Memory B cell (primary cell): ENCODE measurements around the gene CACNA1C.

Source experiments
- ATAC-seq: fragments of 150-1000 bp; cut with Tn5 transposase; 2 replicates; pipeline ENCODE4 v1.10.0; 2021; ENCODE audit warnings: low read depth, mild to moderate bottlenecking, moderate library complexity
- DNase-seq, 2 donors: peaks; one replicate each; pipeline ENCODE4 v3.0.0; 2022; ENCODE audit warnings: low spot score in 2 of 2
- H3K27ac Mint-ChIP-seq: one replicate; pipeline ENCODE4 v1.8.0; 2022; ENCODE audit warnings: mild to moderate bottlenecking, moderate library complexity, mixed read lengths
- H3K27me3 Mint-ChIP-seq: one replicate; pipeline ENCODE4 v1.8.0; 2022; ENCODE audit warnings: mixed read lengths
- H3K36me3 Mint-ChIP-seq: one replicate; pipeline ENCODE4 v1.8.0; 2022; ENCODE audit warnings: mild to moderate bottlenecking, mixed read lengths
- H3K4me1 Mint-ChIP-seq: one replicate; pipeline ENCODE4 v1.8.0; 2022; ENCODE audit warnings: mixed read lengths
- H3K4me3 Mint-ChIP-seq: one replicate; pipeline ENCODE4 v1.8.0; 2022; ENCODE audit warnings: mild to moderate bottlenecking, moderate library complexity, mixed read lengths
- H3K9me3 Mint-ChIP-seq: one replicate; pipeline ENCODE4 v1.8.0; 2022; ENCODE audit warnings: mixed read lengths

CACNA1C gene

DNA sequence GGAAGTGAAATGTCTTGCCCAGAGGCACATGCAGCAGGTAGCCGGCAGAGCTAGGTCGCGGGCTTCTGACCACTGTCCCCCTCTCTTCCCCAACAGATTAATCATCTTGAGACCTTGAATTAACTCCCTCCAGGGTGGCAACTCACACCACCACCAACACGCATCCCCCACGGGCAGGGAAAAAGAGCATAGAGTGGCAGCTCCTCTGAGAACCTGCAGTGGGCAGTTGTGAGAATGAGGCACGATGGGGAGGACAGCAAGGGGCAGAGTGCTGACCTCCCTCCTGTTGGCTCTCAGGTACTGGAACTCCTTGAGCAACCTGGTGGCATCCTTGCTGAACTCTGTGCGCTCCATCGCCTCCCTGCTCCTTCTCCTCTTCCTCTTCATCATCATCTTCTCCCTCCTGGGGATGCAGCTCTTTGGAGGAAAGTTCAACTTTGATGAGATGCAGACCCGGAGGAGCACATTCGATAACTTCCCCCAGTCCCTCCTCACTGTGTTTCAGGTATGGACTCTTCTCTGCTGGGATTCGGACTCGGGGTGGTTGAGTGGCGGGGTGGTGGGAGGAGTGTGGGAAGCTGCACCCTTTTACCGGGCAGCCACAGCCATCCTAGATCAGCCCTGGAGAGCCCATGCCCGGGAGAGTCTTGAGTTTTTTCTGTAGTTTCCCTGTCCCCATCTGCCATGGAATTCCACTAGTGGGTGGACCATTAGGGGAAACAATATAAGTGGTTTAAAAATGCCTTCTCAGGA, 528.7 kb downstream of the CACNA1C start:
- Mint-ChIP-seq H3K4me3 (no peak overlapping the region), H3K9me3 (no peaks in the 10 kb centered on the region), H3K36me3 (no peaks in the 10 kb centered on the region), H3K27ac (no peak overlapping the region), H3K27me3 (peaks cover 15% of the 10 kb centered on the region), H3K4me1 (no peaks in the 10 kb centered on the region)
- ATAC-seq (no peak), DNase-seq (no peak)

DNA sequence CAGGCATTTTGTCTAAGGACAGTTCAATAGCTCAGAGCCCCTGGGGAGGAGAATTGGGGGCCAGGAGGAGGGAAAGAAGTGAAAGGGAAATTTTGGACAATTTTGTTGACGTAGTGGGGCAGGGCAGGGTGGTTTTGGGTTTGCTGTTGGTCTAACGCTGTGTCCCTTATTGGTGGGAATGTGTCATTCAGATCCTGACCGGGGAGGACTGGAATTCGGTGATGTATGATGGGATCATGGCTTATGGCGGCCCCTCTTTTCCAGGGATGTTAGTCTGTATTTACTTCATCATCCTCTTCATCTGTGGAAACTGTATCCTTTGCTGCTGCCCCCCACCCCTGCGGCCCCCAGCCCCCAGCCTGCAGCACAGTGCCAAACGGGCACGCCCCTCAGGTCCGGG, 529.8 kb downstream of the CACNA1C start:
- ATAC-seq (no peak), DNase-seq (no peak)
- H3K9me3 Mint-ChIP-seq = no peaks in the 10 kb centered on the region
- H3K27ac Mint-ChIP-seq = no peak overlapping the region
- no peaks in the 10 kb centered on the region for H3K4me1 Mint-ChIP-seq
- peaks cover 16% of the 10 kb centered on the region for H3K27me3 Mint-ChIP-seq
- H3K4me3 Mint-ChIP-seq = no peak overlapping the region
- H3K36me3 Mint-ChIP-seq = no peaks in the 10 kb centered on the region

DNA sequence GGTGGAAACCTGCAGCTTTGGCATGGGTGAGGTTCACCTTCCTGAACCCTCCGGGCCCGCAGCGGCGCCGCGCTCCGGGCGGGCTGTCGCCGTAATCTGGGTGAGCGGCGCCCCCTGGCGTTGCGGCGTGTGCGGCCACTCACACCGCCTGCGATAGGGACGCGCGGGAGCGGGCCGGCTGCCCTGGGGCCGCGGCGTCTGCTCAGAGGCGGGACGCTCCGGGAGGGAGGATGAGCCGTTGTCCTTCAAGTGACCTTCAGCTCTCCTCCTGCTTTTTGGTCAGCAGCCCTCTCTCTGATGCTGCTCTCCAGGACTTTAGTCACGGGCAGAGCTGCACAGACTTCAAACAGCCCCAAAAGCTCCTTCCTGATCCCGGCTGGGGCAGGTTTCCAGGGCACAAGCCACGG, 530.3 kb downstream of the CACNA1C start:
- Mint-ChIP-seq H3K9me3 (no peaks in the 10 kb centered on the region), H3K27me3 (peaks cover 21% of the 10 kb centered on the region), H3K36me3 (no peaks in the 10 kb centered on the region), H3K27ac (no peak overlapping the region), H3K4me1 (no peaks in the 10 kb centered on the region), H3K4me3 (no peak overlapping the region)
- DNase-seq = peak in 1 of 2 donors; percentile 22
- ATAC-seq = peak; percentile 56

DNA sequence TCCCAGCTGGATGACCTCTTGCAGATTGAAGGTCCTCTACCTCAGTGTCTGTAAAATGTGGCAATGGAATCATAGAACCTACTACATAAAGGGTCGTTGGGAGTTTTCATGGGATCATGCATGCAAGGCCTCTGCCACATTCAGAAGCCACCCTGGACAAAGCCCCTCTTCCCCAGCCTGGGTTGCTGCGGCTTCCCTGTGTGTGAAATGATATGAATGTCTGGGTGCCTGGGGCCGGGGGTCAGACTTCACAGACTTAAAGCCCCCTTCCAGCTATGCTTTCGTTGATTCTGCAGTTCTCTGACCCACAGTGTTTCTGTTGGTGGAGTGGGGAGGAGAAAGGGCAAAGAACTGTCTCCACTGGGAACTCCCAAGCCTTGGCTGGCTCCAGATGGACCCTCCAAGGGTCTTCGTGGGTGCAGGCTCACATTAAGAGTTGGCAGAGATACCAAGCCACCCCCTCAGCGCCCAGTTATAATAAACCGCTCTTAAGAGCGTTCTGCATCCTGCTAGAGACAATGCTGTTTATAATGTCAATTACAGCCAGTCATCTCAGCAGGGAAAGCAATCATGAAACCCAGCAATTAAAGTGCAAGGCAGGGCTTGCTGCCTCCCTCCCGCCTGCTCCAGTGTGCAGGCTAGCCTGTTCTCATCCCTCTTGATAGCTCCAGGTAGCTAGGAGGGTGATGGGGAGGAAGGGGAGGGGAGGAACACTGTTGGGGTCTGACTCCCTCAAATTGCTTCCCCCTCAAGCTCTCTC, 531.0 kb downstream of the CACNA1C start:
- ATAC-seq (no peak), DNase-seq (no peak)
- Mint-ChIP-seq H3K9me3 (no peaks in the 10 kb centered on the region), H3K36me3 (no peaks in the 10 kb centered on the region), H3K27me3 (peaks cover 23% of the 10 kb centered on the region), H3K4me3 (no peak overlapping the region), H3K27ac (no peak overlapping the region), H3K4me1 (no peaks in the 10 kb centered on the region)

DNA sequence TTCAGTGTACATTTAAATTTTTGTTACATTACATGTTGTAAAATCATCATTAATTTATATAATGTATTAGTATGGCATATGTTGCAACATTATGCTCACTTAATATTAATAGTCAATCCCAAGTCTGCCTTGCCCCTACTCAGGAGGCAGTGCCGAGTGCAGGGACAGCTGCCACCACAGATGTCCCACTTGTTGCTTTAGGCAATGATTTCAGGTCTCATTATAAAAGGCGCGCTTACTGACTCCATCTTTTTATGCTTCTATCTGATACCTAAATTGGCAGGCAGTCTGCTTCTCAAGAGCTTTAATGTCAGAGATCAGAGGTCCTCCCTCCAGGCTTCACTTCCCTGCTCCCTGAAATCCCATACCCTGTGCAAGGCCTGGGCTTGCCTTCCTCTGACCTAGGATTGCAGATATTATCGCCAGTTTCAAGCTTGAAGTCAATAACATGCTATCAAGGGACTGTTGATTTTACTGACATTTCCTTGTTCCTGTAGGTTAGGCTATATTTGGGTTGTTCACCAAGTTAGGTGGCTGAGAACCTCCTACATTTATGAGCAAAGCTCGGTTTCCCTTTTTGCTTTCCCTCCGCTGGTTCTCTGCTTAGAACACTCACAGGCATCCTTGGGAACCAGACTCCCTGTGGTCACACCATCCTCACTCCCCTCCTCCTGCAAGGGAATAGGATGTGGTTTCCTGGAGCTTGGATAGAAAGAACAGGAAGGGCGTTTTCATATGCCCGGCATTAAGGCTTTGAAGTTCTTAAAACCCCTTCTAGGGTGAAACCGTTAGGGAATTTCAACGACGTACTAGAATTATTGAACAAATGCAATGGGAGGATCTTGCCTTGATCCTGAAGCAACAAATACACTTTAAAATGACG, 533.6 kb downstream of the CACNA1C start:
- no peak for ATAC-seq
- H3K36me3 Mint-ChIP-seq = peaks cover 3% of the 10 kb centered on the region
- H3K9me3 Mint-ChIP-seq = peaks cover 3% of the 10 kb centered on the region
- H3K27ac Mint-ChIP-seq = no peak overlapping the region
- no peaks in the 10 kb centered on the region for H3K4me1 Mint-ChIP-seq
- peaks cover 21% of the 10 kb centered on the region for H3K27me3 Mint-ChIP-seq
- H3K4me3 Mint-ChIP-seq = no peak overlapping the region
- no peak for DNase-seq

DNA sequence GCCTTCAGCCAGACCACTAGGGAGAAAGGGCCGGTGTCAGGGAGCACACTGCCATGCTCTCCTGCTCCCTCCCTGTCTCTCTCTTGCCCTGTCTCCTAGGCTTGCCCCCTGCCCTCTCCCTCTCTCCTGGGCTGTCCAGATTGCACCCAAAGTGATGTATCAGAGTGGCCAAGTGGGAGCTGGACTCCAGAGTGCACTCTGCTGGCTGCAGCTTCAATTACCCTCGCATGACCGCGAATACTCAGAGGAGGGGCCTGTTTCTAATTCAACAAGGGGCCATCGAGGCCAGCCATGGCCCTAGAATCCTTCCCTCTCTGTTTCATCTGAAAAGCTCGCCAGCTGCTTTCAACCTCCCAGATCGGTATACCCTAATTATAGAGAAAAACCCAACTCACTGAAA, 535.6 kb downstream of the CACNA1C start:
- H3K27ac Mint-ChIP-seq = no peak overlapping the region
- no peak for ATAC-seq
- H3K27me3 Mint-ChIP-seq = peaks cover 16% of the 10 kb centered on the region
- H3K36me3 Mint-ChIP-seq = peaks cover 3% of the 10 kb centered on the region
- no peaks in the 10 kb centered on the region for H3K4me1 Mint-ChIP-seq
- no peak overlapping the region for H3K4me3 Mint-ChIP-seq
- no peak for DNase-seq
- H3K9me3 Mint-ChIP-seq = peaks cover 6% of the 10 kb centered on the region

DNA sequence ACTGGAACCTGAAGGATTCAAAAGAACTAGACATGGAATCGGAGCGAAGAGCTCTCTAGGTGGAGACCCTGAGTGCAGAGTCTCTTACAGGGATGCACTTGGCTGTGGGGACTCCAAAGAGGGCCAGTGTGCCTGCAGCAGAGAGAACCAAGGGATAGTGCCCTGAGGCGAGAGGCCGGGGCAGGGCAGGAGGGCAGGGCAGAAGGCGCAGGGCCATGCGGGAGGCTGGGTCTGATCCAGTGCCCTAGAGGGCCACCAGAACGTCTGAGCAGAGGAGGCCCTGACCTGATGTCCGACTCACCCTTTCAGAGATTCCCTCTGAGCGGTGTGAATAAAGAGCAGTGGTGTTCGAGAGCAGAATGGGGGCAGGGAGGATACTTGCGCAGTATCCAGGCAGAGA, 536.6 kb downstream of the CACNA1C start:
- peaks cover 14% of the 10 kb centered on the region for H3K27me3 Mint-ChIP-seq
- no peak for ATAC-seq
- no peak for DNase-seq
- H3K9me3 Mint-ChIP-seq = peaks cover 13% of the 10 kb centered on the region
- H3K4me3 Mint-ChIP-seq = no peak overlapping the region
- H3K4me1 Mint-ChIP-seq = no peaks in the 10 kb centered on the region
- peaks cover 3% of the 10 kb centered on the region for H3K36me3 Mint-ChIP-seq
- no peak overlapping the region for H3K27ac Mint-ChIP-seq

- no peak overlapping the region for H3K4me3 Mint-ChIP-seq
- ATAC-seq (no peak), DNase-seq (no peak)
- H3K4me1 Mint-ChIP-seq = no peaks in the 10 kb centered on the region
- no peak overlapping the region for H3K27ac Mint-ChIP-seq
- peaks cover 3% of the 10 kb centered on the region for H3K36me3 Mint-ChIP-seq
- peaks cover 7% of the 10 kb centered on the region for H3K27me3 Mint-ChIP-seq
- H3K9me3 Mint-ChIP-seq = peaks cover 13% of the 10 kb centered on the region
These were observed 540.3 kb downstream of the CACNA1C start for GRCh38 chr12:2593045-2593444.

DNA sequence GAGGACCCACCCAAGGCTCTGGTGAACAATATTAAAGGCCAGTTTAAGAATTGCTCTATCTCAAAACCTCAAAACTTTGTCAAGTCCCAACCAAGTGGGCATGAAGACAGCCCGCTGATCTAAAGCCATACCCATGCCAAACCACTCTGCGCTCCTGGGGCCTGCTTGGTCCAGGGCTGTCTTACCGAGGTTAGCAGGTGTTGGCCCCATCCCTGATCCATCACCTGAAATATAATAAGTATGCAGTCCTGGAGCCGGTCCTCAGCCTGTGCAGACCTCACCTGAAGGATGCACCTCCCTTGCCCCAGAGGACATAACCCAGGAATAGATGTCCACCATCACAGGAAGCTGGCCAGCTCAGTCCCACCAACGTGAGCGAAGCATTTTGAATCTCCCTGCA, 543.7 kb downstream of the CACNA1C start:
- DNase-seq (no peak), ATAC-seq (no peak)
- H3K27ac Mint-ChIP-seq = no peak overlapping the region
- peaks cover 10% of the 10 kb centered on the region for H3K9me3 Mint-ChIP-seq
- no peaks in the 10 kb centered on the region for H3K4me1 Mint-ChIP-seq
- no peak overlapping the region for H3K4me3 Mint-ChIP-seq
- H3K36me3 Mint-ChIP-seq = peaks cover under 1% of the 10 kb centered on the region
- peaks cover 4% of the 10 kb centered on the region for H3K27me3 Mint-ChIP-seq

- Mint-ChIP-seq H3K36me3 (no peaks in the 10 kb centered on the region), H3K27ac (no peak overlapping the region), H3K9me3 (no peaks in the 10 kb centered on the region), H3K4me3 (no peak overlapping the region), H3K27me3 (peaks cover 22% of the 10 kb centered on the region), H3K4me1 (no peaks in the 10 kb centered on the region)
- DNase-seq (no peak), ATAC-seq (no peak)
These were observed 552.5 kb downstream of the CACNA1C start for GRCh38 chr12:2605301-2605700.

DNA sequence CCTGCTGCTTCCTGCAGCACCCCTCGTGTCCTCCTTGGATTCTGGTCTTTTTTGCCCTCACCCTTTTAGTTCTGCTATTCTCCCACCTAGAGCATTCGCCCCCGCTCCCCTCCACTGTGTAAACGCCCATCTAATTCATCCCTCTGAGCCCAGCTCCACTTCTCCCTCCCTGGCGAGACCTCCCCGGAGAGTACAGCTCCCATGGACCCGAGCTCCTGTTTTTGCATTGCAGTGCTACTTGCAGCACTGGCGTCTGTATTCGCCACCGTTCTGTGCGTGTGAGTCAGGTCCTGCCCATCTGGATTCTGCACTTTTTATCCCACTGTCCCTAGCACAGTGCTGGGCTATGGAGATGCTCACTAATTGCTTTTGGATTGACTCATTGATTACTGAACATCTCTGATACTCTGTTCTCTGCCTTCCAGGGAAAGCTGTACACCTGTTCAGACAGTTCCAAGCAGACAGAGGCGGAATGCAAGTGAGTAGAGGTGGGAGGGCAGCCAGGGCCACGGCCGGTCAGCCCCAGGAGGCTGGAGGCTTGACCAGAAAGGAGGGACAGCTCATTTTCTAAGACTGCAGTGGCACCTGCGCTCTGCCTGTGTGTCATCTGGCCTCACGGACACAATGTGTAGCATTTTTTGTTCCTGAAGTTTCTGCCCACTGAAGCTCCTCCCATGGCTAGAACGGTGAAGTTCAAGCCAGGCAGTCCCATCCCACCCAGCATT, 553.6 kb downstream of the CACNA1C start:
- Mint-ChIP-seq H3K27ac (no peak overlapping the region), H3K9me3 (no peaks in the 10 kb centered on the region), H3K4me1 (no peaks in the 10 kb centered on the region), H3K36me3 (no peaks in the 10 kb centered on the region), H3K27me3 (peaks cover 31% of the 10 kb centered on the region), H3K4me3 (no peak overlapping the region)
- ATAC-seq (no peak), DNase-seq (no peak)

DNA sequence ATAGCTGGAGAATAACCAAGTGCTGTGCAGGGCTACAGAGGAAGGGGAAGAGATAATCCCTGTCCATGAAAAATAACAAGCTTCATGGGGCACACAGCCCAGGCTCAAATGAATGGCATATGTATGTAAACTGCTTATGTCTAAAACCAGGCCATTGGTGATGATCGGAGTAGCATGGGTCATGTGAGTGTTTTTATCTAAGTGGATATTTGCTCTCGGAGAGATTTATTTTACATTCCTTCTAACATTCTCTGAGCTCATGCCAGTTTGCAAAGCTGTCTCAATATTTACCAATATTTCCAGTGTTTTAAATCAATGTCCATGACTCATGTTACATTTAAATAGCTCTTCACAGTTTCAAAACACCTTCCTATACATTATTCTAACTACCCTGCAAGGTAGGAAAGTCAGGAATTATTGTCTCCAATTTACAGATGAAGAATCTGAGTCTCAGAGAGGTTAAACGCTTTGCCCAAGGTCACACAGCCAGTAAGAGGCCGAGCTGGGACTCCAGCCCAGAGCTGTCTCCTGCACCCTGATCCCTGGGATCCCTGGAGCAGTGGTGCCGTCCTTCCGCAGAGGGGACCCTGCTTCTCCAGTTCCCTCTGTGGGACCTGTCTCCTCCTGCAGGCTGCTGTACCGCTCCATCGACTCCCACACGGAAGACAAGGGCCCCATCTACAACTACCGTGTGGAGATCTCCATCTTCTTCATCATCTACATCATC, 555.3 kb downstream of the CACNA1C start:
- H3K27me3 Mint-ChIP-seq = peaks cover 28% of the 10 kb centered on the region
- ATAC-seq (no peak), DNase-seq (no peak)
- no peak overlapping the region for H3K4me3 Mint-ChIP-seq
- H3K36me3 Mint-ChIP-seq = no peaks in the 10 kb centered on the region
- no peaks in the 10 kb centered on the region for H3K9me3 Mint-ChIP-seq
- no peak overlapping the region for H3K27ac Mint-ChIP-seq
- H3K4me1 Mint-ChIP-seq = no peaks in the 10 kb centered on the region

DNA sequence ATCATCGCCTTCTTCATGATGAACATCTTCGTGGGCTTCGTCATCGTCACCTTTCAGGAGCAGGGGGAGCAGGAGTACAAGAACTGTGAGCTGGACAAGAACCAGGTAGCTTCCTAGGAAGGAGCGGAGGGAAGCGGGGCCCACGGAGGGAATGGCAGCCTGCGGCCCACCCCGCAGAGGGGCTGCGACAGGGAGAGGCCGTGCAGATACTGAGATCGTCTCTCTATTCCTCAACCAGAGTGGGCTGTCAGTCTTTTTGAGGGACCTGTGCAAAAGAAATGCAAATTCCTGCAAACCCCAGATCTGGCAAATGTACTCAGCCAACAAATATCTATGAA, 555.8 kb downstream of the CACNA1C start:
- H3K4me1 Mint-ChIP-seq = no peaks in the 10 kb centered on the region
- no peak for DNase-seq
- H3K36me3 Mint-ChIP-seq = no peaks in the 10 kb centered on the region
- no peak overlapping the region for H3K4me3 Mint-ChIP-seq
- H3K9me3 Mint-ChIP-seq = no peaks in the 10 kb centered on the region
- no peak overlapping the region for H3K27ac Mint-ChIP-seq
- ATAC-seq = no peak
- peaks cover 27% of the 10 kb centered on the region for H3K27me3 Mint-ChIP-seq
